GM18907 (cell line): Measurements from ENCODE around the gene ZDHHC7.
"Not testable (repeated sequence)": the region's sequence is repeated elsewhere in the genome, so short reads cannot be mapped to it uniquely, and the experiment has no call there.

Source experiments
- ATAC-seq: cut with Tn5 transposase; IDR thresholded peaks from one replicate; pipeline ENCODE4 v1.9.1; 2021; ENCODE audit warnings: mild to moderate bottlenecking, moderate library complexity; ENCODE audit not compliant: unreplicated experiment

ZDHHC7 gene

GRCh38 chr16:85045077-85045476 lies 33.7 kb upstream of the ZDHHC7 start:
- ATAC-seq = no peak

- ATAC-seq = no peak
These were observed 31.3 kb upstream of the ZDHHC7 start for GRCh38 chr16:85042606-85043005.

- no peak for ATAC-seq
These were observed 30.8 kb upstream of the ZDHHC7 start for GRCh38 chr16:85042167-85042526.

DNA sequence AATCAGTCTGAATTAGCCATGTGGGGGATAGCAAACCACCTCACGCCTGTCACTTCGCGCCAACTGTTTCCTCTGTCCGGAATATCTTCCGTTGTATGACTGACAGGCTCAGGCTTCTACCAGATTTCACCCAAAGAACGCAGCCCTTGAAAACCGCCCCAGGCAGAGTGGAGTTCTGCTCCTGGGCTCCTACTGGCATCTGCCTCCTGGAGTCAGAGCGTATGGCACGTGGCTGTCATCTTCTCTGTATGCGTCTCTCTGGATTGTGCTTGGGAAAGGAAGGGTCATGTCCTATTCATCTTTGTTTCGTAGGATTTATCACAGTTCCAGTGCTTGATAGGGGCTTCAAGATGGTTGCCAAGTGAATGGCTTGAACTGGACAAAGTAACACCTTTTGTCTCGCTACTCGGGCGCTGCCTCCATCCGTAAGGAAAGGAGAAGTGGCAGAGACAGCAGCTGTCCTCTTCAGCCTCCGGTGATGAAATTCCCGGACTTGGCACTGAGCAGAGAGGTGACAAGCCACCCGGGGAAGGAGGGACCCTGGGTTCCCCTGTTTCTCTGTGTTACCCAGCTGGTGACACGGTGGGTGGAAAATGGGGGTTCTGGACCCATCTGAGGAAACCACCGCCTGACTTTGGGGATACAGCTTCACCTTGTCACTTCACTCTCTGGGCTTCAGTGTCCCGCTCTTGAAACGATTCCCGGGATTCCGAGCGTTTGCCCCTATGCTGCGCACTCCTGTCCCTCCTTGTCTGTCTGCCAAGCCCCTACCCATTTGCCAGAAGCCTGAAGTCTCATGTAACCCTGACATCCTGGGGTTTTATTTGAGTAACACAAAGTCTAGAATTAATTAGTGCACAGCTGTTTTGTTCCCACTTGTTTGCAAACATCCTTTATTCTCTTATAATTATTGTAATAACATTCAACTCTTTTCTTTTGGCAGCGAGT lies 30.2 kb upstream of the ZDHHC7 start:
- no peak for ATAC-seq

GRCh38 chr16:85040685-85041084 lies 29.4 kb upstream of the ZDHHC7 start:
- no peak for ATAC-seq

DNA sequence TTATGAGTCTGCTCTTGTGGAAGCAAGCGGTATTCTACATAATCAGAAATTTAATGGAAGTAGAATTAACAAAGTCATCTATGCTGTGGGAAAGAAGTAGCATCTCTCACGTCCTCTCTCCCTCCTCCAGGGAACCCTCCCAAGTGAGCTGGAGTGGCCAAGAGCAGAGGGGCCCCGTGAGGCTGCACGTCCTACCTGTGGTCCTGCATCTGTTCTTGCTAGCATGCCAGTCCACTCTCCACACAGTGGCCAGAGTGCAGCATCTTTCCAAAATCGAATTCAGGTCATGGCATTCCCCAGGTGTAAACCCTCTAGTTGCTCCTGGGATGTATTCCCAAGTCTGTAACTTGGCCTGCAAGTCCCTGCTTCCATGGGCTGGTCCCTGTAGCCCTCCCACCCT lies 26.4 kb upstream of the ZDHHC7 start:
- no peak for ATAC-seq

GRCh38 chr16:85037050-85037410 lies 25.7 kb upstream of the ZDHHC7 start:
- ATAC-seq = no peak

DNA sequence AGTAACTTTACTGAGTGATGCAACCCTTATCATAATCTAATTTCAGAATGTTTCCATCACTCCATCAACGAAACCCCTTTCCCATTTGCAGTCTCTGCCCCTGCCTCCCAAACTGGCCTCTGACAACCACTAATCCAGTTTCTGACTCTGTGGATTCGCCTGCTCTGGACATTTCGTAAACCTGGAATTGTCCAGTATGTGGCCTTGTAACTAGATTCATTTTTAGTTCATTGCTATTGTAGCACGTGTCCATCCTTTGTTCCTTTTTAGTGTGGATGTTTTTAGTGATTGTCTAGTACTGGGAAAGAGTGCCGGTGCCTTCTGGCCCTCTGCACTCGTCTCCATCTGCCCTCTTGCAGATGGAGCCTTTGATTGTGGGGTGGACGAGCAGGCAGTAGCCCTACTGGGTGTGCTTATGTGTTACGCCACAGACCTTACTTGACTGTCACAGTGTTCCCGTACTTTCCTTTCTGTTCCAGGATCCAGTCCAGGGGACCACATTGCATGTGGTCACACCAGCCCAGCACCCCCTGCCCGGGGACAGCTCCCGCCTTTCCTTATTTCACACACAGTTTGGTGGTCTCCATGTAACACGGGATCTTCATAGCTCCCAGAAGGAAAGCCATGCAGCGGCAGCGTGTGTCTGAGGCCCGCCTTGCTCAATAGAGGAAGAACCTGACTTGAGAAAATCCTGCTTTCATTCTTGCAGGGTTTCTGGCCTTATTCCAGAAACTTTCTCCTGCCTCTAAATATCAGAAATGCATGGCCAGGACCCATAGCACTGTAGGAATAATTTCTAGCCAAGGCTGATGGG lies 25.1 kb upstream of the ZDHHC7 start:
- no peak for ATAC-seq

- ATAC-seq = no peak
These were observed 23.5 kb upstream of the ZDHHC7 start for GRCh38 chr16:85034591-85035433.

GRCh38 chr16:85033171-85033570 lies 21.8 kb upstream of the ZDHHC7 start:
- no peak for ATAC-seq

DNA sequence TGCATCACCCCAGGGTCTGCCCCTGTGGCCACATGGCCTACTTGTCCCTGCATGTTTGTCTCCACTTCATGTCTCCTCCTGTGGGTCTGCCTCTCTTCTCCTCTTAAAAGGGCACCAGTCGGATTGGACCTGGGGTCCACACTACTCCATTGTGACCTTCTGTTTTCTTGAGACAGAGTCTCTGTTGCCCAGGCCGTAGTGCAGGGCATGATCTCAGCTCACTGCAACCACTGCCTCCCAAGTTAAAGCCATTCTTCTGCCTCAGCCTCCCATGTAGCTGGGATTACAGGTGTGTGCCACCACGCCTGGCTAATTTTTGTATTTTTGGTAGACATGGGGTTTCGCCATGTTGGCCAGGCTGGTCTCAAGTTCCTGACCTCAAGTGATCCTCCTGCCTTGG lies 20.9 kb upstream of the ZDHHC7 start:
- ATAC-seq = not testable (repeated sequence)

DNA sequence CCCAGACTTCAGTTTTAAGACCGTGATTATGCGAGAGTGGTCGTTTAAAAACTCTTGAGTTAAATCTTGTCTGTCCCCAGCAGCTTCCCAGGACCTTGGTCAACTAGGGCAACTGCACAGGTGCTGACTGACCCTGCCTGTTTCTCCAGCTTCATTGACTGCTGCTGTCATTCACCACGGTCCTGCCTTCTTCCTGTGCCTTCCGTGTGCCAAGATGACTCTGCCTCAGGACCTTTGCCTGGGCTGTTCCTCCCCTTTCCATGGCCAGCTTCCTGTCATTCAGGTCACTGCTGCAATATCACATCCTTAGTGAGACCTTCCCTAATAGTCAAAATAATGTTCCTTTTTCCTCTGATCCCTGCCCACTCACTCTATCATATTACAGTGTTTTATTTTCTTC lies 20.1 kb upstream of the ZDHHC7 start:
- ATAC-seq = no peak

- no peak for ATAC-seq
These were observed 18.7 kb upstream of the ZDHHC7 start for GRCh38 chr16:85029981-85030401.

DNA sequence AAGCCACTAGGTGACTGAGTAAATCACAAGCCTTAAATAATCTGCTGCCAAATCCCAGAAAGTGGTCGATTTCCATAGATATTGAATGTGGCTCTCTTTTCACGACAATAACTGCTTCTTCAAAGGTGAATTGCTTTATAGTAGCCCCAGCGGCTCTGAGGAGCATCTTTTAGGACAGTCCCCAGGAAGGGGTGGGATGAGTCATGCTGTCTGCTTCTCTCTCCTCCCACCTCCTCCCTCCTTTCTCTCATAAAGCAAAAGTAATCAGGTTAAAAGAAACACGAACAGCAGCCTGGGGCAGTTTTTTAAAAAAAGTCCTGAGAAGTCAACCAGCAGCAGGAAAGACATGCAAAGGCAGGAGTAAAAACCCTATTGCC lies 18.1 kb upstream of the ZDHHC7 start:
- peak; percentile 40 for ATAC-seq

DNA sequence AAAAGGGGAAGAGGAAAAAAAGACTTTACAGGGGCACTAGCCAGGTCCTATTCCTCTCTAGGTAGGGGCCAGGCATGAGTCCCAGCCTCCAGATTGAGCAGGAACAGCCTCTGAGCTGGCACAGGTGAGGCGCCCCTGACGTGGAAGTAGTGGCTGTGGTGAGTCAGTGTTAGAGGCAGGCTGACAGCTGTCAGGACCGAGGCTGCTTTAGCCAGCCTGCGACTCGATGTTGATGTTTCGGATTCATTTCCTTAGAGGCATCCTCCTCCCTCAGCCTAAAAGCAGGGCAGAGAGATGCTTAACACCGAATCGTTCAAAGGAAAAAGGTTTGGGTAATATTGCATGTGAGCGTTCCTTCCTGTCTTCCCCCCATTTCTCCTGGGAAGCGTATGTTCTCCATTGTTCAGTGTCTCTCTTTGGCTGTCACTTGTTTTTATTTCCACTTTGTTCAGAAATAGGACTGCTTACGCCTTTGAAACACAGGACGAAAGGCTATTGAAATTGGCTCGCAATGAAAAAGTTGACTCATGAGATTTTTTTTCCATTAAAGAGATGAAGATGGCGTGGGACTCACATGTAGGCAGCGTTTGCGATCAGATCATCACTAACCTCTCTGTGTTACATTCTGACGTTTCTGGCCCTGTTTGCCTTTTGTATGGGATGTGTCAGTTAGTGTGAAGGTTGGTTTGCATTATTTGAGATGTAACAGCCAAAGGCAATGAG lies 17.5 kb upstream of the ZDHHC7 start:
- ATAC-seq = no peak

- peak; percentile 36 for ATAC-seq
These were observed 16.8 kb upstream of the ZDHHC7 start for GRCh38 chr16:85027958-85028684.

DNA sequence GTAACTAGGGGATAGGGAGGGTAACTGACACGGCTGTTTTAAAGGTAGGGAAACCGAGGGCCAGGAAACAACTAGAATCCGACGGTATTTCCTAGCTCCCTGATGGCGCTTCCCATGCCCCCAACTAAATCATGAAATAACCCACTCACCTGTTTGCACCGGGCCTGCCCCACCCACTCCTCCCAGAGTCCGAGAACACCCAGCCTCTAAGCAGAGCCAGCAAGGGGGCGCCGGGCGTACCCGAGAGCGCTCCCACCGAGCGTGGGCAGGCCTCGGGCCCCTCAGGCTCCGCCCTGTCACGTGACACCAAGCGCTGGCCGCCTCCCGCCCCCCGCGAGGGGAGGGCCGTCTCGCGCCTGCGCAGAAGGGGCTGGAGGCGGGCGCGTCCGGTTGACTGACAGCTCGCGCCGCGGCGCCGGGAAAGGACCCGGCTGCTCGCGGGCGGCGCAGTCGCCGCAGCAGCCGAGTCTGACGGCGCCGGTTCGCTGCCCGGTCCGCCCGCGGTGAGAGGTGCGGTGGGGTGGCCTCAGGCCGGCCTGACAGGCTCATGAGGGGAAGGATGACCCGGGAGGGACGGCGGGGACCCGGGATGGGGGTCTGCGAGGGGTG lies 16.1 kb upstream of the ZDHHC7 start, which contains the start of gene KIAA0513:
Gene KIAA0513, plus strand, starts transcription at position 447 of the 609 bp plus-strand sequence. CDS start 39,277 bp downstream, outside the sequence.
- peak; percentile 74 for ATAC-seq

- ATAC-seq = no peak
These were observed 15.4 kb upstream of the ZDHHC7 start for GRCh38 chr16:85026703-85027102.
